Gastrocnemius medialis (tissue), 4 donors: ENCODE results near the gene CREBRF. TPM values are rescaled to one million over a fixed set of nuclear protein-coding genes. Genes with fewer than 3 reads are reported as not detected.

Experiments used
- ATAC-seq, 2 donors: fragments of 150-250 bp; one replicate each; pipeline ENCODE4 v1.9.1; 2016
- DNase-seq, 2 donors: peaks; one replicate each; pipeline ENCODE4 v3.0.0-alpha.2; 2019
- H3K27ac ChIP-seq, 4 donors: fragments of 200-600 bp; sonication (generic); 1 replicate in 1 of 4; 2 replicates in 3 of 4; pipeline ENCODE4 v1.5.1; 2016 to 2018; ENCODE audit warnings: mild to moderate bottlenecking in 2 of 4, moderate library complexity in 1 of 4
- H3K27me3 ChIP-seq, 3 donors: fragments of 200-600 bp; sonication (generic) in 2 of 3; 1 replicate in 1 of 3; 2 replicates in 2 of 3; pipeline versions ENCODE4 v1.5.1 to v1.6.0; 2016 to 2019; ENCODE audit warnings: mild to moderate bottlenecking in 1 of 3, moderate library complexity in 1 of 3
- H3K36me3 ChIP-seq, 2 donors: fragments of 200-600 bp; sonication (generic) in 1 of 2; one replicate each; pipeline ENCODE4 v1.5.1; 2017 to 2018
- H3K4me1 ChIP-seq, 2 donors: fragments of 200-600 bp; sonication (generic) in 1 of 2; one replicate each; pipeline ENCODE4 v1.5.1; 2016 to 2017; ENCODE audit warnings: mild to moderate bottlenecking in 2 of 2
- H3K4me3 ChIP-seq, 4 donors: fragments of 200-600 bp; sonication (generic) in 3 of 4; 1 replicate in 1 of 4; 2 replicates in 3 of 4; pipeline ENCODE4 v1.5.1; 2016 to 2019; ENCODE audit warnings: mild to moderate bottlenecking in 2 of 4
- H3K9me3 ChIP-seq, 3 donors: fragments of 200-600 bp; sonication (generic) in 2 of 3; 1 replicate in 1 of 3; 2 replicates in 2 of 3; pipeline ENCODE4 v1.5.1; 2016 to 2019
- POLR2A ChIP-seq, 2 donors: fragments of 450-650 bp; IDR thresholded peaks; one replicate each; pipeline ENCODE4 v1.6.1; 2017; ENCODE audit warnings: antibody characterized with exemption in 2 of 2, mild to moderate bottlenecking in 2 of 2, moderate library complexity in 2 of 2
- in situ Hi-C, 4 donors: fragments of 200-750 bp; cut with MboI; loops; one replicate each; pipeline versions ENCODE4 v1.15.0 to v1.8.0; 2017; ENCODE audit warnings: low sequenced_read_pairs in 4 of 4
- intact Hi-C: fragments of 100-400 bp; cut with DNase I; formaldehyde crosslinking; loops from one replicate; pipeline ENCODE4 v1.15.1; 2023; ENCODE audit warnings: low total_unique reads
- total RNA-seq, 4 donors: library from RNA; depleted of rRNA; stranded (reverse); fragments of >200 nt; gene quantifications; one replicate each; pipeline versions ENCODE4 v1.1.0 to v1.2.3, GENCODE V29; 2016
- TF ChIP-seq, protein P1 (sequence below), 5 experiments: fragments of 450-650 bp in 3 of 5; fragments of 200-600 bp in 2 of 5; sonication (generic) in 2 of 5; IDR thresholded peaks in 4 of 5; conservative IDR thresholded peaks in 1 of 5; 1 replicate in 4 of 5; 2 replicates in 1 of 5; pipeline ENCODE4 v1.5.1; 2016 to 2019; ENCODE audit warnings: antibody characterized with exemption in 5 of 5, mild to moderate bottlenecking in 3 of 5, moderate library complexity in 3 of 5

The CREBRF gene
- total RNA-seq = 10 to 100 TPM; 20.3 to 35.0 (median 25.5) TPM

- H3K27me3 ChIP-seq = peaks cover 0 to 4% (median 0%) of the 10 kb centered on the region in 3 donors
- peak within 1 kb of the TSS; percentile 98 to 99 (median 99) for H3K27ac ChIP-seq
- no peaks in the 10 kb centered on the region for H3K36me3 ChIP-seq
- intact Hi-C loops = loop anchor here (1.0 to 10.0 kb wide), 4 partner anchors 45 to 191 kb away; partner anchors contain the start of gene BNIP1
- peaks cover 18 to 21% of the 10 kb centered on the region in 2 donors for H3K4me1 ChIP-seq
- DNase-seq (peak; percentile 96 to 97), ATAC-seq (peak; percentile 87 to 88)
- H3K9me3 ChIP-seq = no peaks in the 10 kb centered on the region
- in situ Hi-C loops = loop anchor here (10.0 kb wide), 2 partner anchors 61 to 71 kb away; partner anchors contain the start of gene ATP6V0E1 (in 3 of the 4)
- TF ChIP-seq, protein P1, sequence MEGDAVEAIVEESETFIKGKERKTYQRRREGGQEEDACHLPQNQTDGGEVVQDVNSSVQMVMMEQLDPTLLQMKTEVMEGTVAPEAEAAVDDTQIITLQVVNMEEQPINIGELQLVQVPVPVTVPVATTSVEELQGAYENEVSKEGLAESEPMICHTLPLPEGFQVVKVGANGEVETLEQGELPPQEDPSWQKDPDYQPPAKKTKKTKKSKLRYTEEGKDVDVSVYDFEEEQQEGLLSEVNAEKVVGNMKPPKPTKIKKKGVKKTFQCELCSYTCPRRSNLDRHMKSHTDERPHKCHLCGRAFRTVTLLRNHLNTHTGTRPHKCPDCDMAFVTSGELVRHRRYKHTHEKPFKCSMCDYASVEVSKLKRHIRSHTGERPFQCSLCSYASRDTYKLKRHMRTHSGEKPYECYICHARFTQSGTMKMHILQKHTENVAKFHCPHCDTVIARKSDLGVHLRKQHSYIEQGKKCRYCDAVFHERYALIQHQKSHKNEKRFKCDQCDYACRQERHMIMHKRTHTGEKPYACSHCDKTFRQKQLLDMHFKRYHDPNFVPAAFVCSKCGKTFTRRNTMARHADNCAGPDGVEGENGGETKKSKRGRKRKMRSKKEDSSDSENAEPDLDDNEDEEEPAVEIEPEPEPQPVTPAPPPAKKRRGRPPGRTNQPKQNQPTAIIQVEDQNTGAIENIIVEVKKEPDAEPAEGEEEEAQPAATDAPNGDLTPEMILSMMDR (IDR thresholded peaks at IDR 0.05 in 4 of 5, conservative IDR thresholded peaks at IDR 0.05 in 1 of 5) = peak in 1 of 5 experiments; percentile 25
- TF ChIP-seq POLR2A (IDR thresholded peaks at IDR 0.05) = peak; percentile 63 to 88
- peak within 1 kb of the TSS; percentile 85 to 96 (median 92) for H3K4me3 ChIP-seq
Measured at GRCh38 chr5:173055983-173056782, at the start of gene CREBRF. CREBRF (plus strand) TSS chr5:173056352; CDS start chr5:173080776, 24,424 bp downstream.

DNA sequence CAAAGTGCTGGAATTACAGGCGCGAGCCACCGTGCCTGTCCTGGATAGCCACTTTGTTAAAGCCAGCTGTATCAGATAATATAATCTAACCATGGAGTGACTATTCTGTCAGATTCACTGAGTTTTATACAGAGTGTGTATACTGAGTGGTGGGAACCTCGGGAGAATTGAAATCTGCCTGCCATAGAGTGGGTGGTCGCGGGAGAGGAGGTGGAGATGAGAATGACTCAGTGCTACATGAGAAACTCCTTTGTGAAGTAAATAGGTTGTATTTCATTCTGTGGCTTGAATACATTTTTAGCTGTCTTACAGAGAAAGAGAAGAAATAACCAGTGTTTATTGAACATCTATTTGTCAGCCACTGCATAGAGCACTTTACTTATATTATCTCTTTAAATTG is 46.1 kb upstream of the CREBRF start:
- intact Hi-C loops = loop anchor here (2.0 kb wide), 2 partner anchors 47 to 135 kb away; partner anchors contain the start of genes BNIP1 and CREBRF
- Histone ChIP-seq H3K4me1 (peaks cover 27 to 34% of the 10 kb centered on the region in 2 donors), H3K27ac (peak overlapping the region; percentile 35 to 79 (median 62)), H3K27me3 (no peaks in the 10 kb centered on the region), H3K9me3 (no peaks in the 10 kb centered on the region), H3K4me3 (no peak overlapping the region), H3K36me3 (no peaks in the 10 kb centered on the region)
- DNase-seq (no peak), ATAC-seq (peak in 1 of 2 donors; percentile 22)
- in situ Hi-C loops = no loop called here
- TF ChIP-seq, protein P1 (IDR thresholded peaks at IDR 0.05 in 4 of 5, conservative IDR thresholded peaks at IDR 0.05 in 1 of 5) = no peak
- no peak for TF ChIP-seq POLR2A (IDR thresholded peaks at IDR 0.05)

- Histone ChIP-seq H3K27me3 (no peaks in the 10 kb centered on the region), H3K9me3 (no peaks in the 10 kb centered on the region), H3K4me3 (no peak overlapping the region), H3K4me1 (peaks cover 30 to 42% of the 10 kb centered on the region in 2 donors), H3K36me3 (no peaks in the 10 kb centered on the region), H3K27ac (peak overlapping the region; percentile 52 to 79 (median 68))
- DNase-seq (peak; percentile 64 to 72), ATAC-seq (peak; percentile 80 to 86)
- in situ Hi-C loops = no loop called here
- intact Hi-C loops = loop anchor here (2.0 kb wide), 2 partner anchors 46 to 134 kb away; partner anchors contain the start of genes BNIP1 and CREBRF
- TF ChIP-seq, protein P1 (IDR thresholded peaks at IDR 0.05 in 4 of 5, conservative IDR thresholded peaks at IDR 0.05 in 1 of 5) = peak in 4 of 5 experiments; percentile 33 to 66 (median 52)
- no peak for TF ChIP-seq POLR2A (IDR thresholded peaks at IDR 0.05)
Measured at GRCh38 chr5:173010547-173011464, 45.3 kb upstream of the CREBRF start.

GRCh38 chr5:173011566-173011965 is 44.6 kb upstream of the CREBRF start:
- intact Hi-C loops = loop anchor here (2.0 kb wide), 2 partner anchors 45 to 133 kb away; partner anchors contain the start of genes BNIP1 and CREBRF
- peaks cover 38 to 50% of the 10 kb centered on the region in 2 donors for H3K4me1 ChIP-seq
- H3K36me3 ChIP-seq = no peaks in the 10 kb centered on the region
- ATAC-seq (peak; percentile 76 to 82), DNase-seq (no peak)
- TF ChIP-seq, protein P1 (IDR thresholded peaks at IDR 0.05 in 4 of 5, conservative IDR thresholded peaks at IDR 0.05 in 1 of 5) = no peak
- no peak for TF ChIP-seq POLR2A (IDR thresholded peaks at IDR 0.05)
- in situ Hi-C loops = no loop called here
- no peaks in the 10 kb centered on the region for H3K9me3 ChIP-seq
- H3K4me3 ChIP-seq = no peak overlapping the region
- peak overlapping the region; percentile 52 to 79 (median 68) for H3K27ac ChIP-seq
- H3K27me3 ChIP-seq = no peaks in the 10 kb centered on the region
